ENCODE data around the gene HBEGF.

DNA sequence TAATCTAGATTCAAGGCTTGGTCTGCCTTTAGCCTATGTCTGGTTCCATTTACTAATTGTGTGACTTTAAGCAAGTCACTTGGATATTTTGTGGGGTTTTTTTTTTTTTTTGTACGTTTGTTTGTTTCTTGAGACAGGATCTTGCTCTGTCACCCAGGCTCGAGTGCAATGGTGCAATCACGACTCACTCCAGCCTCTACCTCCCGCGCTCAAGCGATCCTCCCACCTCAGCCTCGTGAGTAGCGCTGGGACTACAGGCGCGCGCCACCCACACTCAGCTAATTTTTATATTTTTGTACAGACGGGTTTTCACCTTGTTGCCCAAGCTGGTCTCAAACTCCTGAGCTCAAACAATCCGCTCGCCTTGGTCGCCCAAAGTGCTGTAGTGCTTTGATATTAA lies 42.4 kb downstream of the HBEGF start:
- TF ChIP-seq, protein P1, sequence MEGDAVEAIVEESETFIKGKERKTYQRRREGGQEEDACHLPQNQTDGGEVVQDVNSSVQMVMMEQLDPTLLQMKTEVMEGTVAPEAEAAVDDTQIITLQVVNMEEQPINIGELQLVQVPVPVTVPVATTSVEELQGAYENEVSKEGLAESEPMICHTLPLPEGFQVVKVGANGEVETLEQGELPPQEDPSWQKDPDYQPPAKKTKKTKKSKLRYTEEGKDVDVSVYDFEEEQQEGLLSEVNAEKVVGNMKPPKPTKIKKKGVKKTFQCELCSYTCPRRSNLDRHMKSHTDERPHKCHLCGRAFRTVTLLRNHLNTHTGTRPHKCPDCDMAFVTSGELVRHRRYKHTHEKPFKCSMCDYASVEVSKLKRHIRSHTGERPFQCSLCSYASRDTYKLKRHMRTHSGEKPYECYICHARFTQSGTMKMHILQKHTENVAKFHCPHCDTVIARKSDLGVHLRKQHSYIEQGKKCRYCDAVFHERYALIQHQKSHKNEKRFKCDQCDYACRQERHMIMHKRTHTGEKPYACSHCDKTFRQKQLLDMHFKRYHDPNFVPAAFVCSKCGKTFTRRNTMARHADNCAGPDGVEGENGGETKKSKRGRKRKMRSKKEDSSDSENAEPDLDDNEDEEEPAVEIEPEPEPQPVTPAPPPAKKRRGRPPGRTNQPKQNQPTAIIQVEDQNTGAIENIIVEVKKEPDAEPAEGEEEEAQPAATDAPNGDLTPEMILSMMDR (IDR thresholded peaks at IDR 0.05): no peak
- no peak for TF ChIP-seq EZH2 (IDR thresholded peaks at IDR 0.05)
